ENCODE measurements around the gene TLCD1. TPM values are rescaled to one million over a fixed set of nuclear protein-coding genes. Genes with fewer than 3 reads are reported as not detected.

The TLCD1 gene, protein sequence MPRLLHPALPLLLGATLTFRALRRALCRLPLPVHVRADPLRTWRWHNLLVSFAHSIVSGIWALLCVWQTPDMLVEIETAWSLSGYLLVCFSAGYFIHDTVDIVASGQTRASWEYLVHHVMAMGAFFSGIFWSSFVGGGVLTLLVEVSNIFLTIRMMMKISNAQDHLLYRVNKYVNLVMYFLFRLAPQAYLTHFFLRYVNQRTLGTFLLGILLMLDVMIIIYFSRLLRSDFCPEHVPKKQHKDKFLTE
- 1 to 10 TPM; 1.1 to 1.4 TPM for total RNA-seq
- total RNA-seq: 0.70 to 4.7 reads per million in 2 donors

DNA sequence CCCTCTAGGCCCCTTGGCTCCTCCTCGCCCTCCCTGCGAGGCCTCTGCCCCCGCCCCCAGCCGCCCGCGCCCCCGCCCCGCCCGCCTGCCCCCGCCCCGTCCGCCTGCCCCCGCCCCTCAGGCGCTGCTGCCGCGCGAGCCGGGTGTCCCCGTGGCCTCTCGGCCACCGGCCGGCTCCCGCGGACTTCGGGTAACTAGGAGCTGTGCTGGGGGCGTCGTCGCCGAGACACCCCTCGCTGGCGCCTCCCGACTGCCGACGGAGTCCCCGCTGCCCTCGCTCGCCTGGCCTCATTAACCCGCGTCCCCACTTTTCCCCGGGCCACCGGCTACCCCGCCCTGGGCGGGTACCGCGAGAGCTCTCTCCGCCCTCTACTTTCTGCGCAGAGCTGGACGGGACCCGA lies at the start of gene TLCD1:
Gene TLCD1, minus strand, starts transcription at position 8 of the 401 bp plus-strand sequence. CDS start 136 bp downstream, outside the sequence.
- Mint-ChIP-seq H3K4me1 (peaks cover 53% of the 10 kb centered on the region), H3K36me3 (ENCODE audit: low read depth) (peaks cover 3% of the 10 kb centered on the region), H3K27me3 (no peaks in the 10 kb centered on the region), H3K4me3 (peak within 1 kb of the TSS; percentile 97), H3K27ac (peak within 1 kb of the TSS; percentile 100)
- DNase-seq: peak; percentile 39 to 68 (median 65)
- peak; percentile 31 for ATAC-seq
- H3K9me3 ChIP-seq (ENCODE audit: control insufficient read depth, low read length, poor library complexity, severe bottlenecking): peaks cover 3% of the 10 kb centered on the region

- H3K27me3 Mint-ChIP-seq: no peaks in the 10 kb centered on the region
- ATAC-seq (no peak), DNase-seq (no peak)
- H3K36me3 Mint-ChIP-seq (ENCODE audit: low read depth): peaks cover 3% of the 10 kb centered on the region
- no peaks in the 10 kb centered on the region for H3K9me3 ChIP-seq (ENCODE audit: control insufficient read depth, low read length, poor library complexity, severe bottlenecking)
- no peak overlapping the region for H3K4me3 Mint-ChIP-seq
- H3K27ac Mint-ChIP-seq: peak overlapping the region; percentile 43
- peaks cover 27% of the 10 kb centered on the region for H3K4me1 Mint-ChIP-seq
Observed at GRCh38 chr17:28774206-28774605, 48.2 kb upstream of the TLCD1 start.

GRCh38 chr17:28773736-28774135 lies 47.7 kb upstream of the TLCD1 start:
- H3K27ac Mint-ChIP-seq: peak overlapping the region; percentile 43
- no peak for ATAC-seq
- no peaks in the 10 kb centered on the region for H3K27me3 Mint-ChIP-seq
- DNase-seq: no peak
- H3K4me1 Mint-ChIP-seq: peaks cover 23% of the 10 kb centered on the region
- H3K36me3 Mint-ChIP-seq (ENCODE audit: low read depth): no peaks in the 10 kb centered on the region
- no peaks in the 10 kb centered on the region for H3K9me3 ChIP-seq (ENCODE audit: control insufficient read depth, low read length, poor library complexity, severe bottlenecking)
- no peak overlapping the region for H3K4me3 Mint-ChIP-seq

DNA sequence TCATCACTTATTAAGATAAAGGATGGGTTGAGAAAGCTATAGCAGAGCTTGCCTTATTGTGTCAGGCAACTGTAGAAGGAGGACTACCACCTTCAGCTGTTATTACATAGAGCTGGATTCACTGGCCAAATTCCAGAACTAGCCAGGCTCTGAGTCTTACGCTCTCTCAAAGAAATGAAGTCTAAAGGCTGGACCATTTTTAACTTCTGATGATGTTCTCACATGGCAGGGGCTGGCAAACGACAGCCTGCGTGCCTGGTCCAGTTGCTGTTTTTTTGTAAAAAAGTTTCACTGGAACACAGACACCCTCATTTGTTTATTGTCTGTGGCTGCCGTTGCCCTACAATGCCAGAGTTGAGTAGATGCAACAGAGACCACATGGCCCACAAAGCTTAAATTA lies 39.0 kb upstream of the TLCD1 start:
- Mint-ChIP-seq H3K36me3 (ENCODE audit: low read depth) (no peaks in the 10 kb centered on the region), H3K4me3 (no peak overlapping the region), H3K4me1 (peaks cover 12% of the 10 kb centered on the region), H3K27ac (no peak overlapping the region), H3K27me3 (no peaks in the 10 kb centered on the region)
- H3K9me3 ChIP-seq (ENCODE audit: control insufficient read depth, low read length, poor library complexity, severe bottlenecking): no peaks in the 10 kb centered on the region
- no peak for DNase-seq
- ATAC-seq: no peak

DNA sequence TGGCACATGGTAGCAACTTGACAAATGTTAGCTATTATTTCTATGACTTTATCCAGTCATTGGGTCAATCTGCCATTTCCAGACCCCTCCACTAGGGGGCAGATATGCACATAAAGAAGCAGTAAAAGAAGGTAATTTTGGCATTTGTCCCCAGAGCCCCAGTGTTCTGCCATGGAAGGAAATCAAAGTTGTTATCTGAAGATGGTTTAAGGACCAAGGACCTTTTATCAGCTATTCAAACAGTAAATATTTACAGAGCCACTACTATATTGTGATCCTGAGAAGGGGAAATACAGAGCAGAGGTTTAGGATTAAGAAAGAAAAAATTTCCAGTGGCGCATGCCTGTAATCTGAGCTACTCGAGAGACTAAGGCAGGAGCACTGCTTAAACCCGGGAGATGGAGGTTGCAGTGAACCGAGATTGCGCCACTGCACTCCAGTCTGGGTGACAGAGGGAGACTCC lies 37.8 kb upstream of the TLCD1 start:
- Mint-ChIP-seq H3K36me3 (ENCODE audit: low read depth) (peaks cover 2% of the 10 kb centered on the region), H3K4me1 (peaks cover 6% of the 10 kb centered on the region), H3K27me3 (no peaks in the 10 kb centered on the region), H3K27ac (peak overlapping the region; percentile 41), H3K4me3 (no peak overlapping the region)
- ATAC-seq: peak; percentile 85
- DNase-seq: peak; percentile 49 to 70 (median 49)
- no peaks in the 10 kb centered on the region for H3K9me3 ChIP-seq (ENCODE audit: control insufficient read depth, low read length, poor library complexity, severe bottlenecking)

GRCh38 chr17:28763137-28763799 lies 37.2 kb upstream of the TLCD1 start:
- H3K4me1 Mint-ChIP-seq: peaks cover 6% of the 10 kb centered on the region
- H3K36me3 Mint-ChIP-seq (ENCODE audit: low read depth): peaks cover 3% of the 10 kb centered on the region
- no peaks in the 10 kb centered on the region for H3K9me3 ChIP-seq (ENCODE audit: control insufficient read depth, low read length, poor library complexity, severe bottlenecking)
- H3K27me3 Mint-ChIP-seq: no peaks in the 10 kb centered on the region
- DNase-seq: no peak
- no peak overlapping the region for H3K27ac Mint-ChIP-seq
- no peak overlapping the region for H3K4me3 Mint-ChIP-seq
- peak; percentile 46 for ATAC-seq

GRCh38 chr17:28760601-28761562 lies 34.8 kb upstream of the TLCD1 start:
- Mint-ChIP-seq H3K36me3 (ENCODE audit: low read depth) (peaks cover 5% of the 10 kb centered on the region), H3K27ac (no peak overlapping the region), H3K4me3 (no peak overlapping the region), H3K27me3 (no peaks in the 10 kb centered on the region), H3K4me1 (peaks cover 11% of the 10 kb centered on the region)
- DNase-seq: no peak
- no peaks in the 10 kb centered on the region for H3K9me3 ChIP-seq (ENCODE audit: control insufficient read depth, low read length, poor library complexity, severe bottlenecking)
- no peak for ATAC-seq

- H3K4me3 Mint-ChIP-seq: no peak overlapping the region
- DNase-seq: no peak
- ATAC-seq: no peak
- H3K27me3 Mint-ChIP-seq: no peaks in the 10 kb centered on the region
- H3K9me3 ChIP-seq (ENCODE audit: control insufficient read depth, low read length, poor library complexity, severe bottlenecking): no peaks in the 10 kb centered on the region
- peaks cover 5% of the 10 kb centered on the region for H3K36me3 Mint-ChIP-seq (ENCODE audit: low read depth)
- peaks cover 11% of the 10 kb centered on the region for H3K4me1 Mint-ChIP-seq
- H3K27ac Mint-ChIP-seq: peak overlapping the region; percentile 65
Observed at GRCh38 chr17:28759256-28759865, 33.3 kb upstream of the TLCD1 start.

DNA sequence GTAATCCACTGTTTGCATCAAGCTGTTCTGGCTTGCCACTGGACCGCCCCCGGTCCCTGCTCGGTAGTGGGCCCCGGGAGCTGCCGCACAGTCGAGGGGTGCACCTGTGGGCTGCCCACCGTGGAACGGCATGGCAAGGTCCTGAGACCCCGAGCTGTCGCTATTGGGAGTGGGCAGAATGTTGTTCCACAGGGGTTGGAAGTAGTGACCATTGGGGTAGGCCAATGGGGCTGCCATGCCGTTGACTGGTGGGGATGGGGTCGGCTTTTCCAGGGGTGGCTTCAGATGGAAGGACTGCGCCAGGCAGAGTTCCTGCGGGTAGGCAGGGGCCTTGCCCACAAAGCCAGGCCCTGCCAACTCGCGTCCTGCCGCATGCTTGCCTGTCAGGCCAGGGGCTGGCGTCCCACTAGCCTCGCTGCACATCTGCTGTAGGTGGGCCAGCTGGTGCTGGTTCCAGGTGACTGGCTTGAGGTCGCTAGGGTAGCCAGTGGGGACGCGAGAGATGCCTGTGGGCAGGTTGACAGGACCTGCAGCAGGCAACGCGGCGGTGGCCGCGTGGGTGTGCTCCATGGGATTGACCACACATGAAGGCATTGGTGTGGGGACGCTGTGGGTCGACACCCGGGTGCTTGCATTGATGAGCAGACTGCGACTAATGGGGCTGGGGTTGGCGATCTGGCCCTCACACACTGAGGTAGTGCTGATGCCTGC lies 32.5 kb upstream of the TLCD1 start:
- Mint-ChIP-seq H3K36me3 (ENCODE audit: low read depth) (peaks cover 5% of the 10 kb centered on the region), H3K27me3 (no peaks in the 10 kb centered on the region), H3K27ac (no peak overlapping the region), H3K4me3 (no peak overlapping the region), H3K4me1 (peaks cover 8% of the 10 kb centered on the region)
- DNase-seq (no peak), ATAC-seq (no peak)
- no peaks in the 10 kb centered on the region for H3K9me3 ChIP-seq (ENCODE audit: control insufficient read depth, low read length, poor library complexity, severe bottlenecking)

DNA sequence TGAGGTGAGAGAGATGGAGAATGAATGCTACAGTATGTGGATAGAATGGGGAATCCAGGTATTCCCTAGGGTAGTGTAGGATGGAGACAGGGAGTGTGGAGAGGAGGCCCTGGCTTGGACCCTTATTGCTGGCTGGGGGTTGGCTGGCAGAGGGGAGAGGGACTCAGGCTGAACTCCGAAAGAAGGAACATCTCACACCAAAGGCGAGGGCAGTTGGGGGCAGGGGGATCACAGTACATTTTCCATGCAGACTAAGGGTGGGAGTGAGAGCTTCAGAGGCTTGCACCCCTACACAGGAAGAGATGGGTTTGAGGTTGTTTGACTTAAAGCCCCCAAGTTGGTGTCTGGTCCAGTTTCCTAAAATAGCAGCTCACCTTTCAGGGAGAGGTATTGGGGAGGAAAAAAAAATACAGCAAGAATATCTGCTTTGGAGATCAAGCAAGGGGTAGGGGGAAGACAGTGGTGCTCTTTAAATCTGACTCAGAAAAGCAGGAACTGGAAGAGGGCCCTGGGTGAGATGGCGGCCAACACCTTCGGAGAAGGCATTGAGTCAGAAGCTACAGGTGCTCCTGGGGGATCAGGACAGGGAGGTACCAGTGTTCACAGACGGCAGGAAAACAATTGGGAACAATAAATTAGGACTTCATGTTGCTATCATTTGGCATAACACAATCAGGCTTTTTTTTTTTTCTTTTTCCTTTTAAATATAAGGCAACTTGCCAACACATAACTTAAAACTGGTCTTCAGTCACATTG lies 30.2 kb upstream of the TLCD1 start:
- ATAC-seq: no peak

GRCh38 chr17:28755486-28755885 lies 29.5 kb upstream of the TLCD1 start:
- H3K27ac Mint-ChIP-seq: no peak overlapping the region
- H3K36me3 Mint-ChIP-seq (ENCODE audit: low read depth): peaks cover 5% of the 10 kb centered on the region
- no peaks in the 10 kb centered on the region for H3K9me3 ChIP-seq (ENCODE audit: control insufficient read depth, low read length, poor library complexity, severe bottlenecking)
- peaks cover 4% of the 10 kb centered on the region for H3K4me1 Mint-ChIP-seq
- DNase-seq (no peak), ATAC-seq (no peak)
- H3K27me3 Mint-ChIP-seq: no peaks in the 10 kb centered on the region
- no peak overlapping the region for H3K4me3 Mint-ChIP-seq

More for the DNA sequence above, 30.2 kb upstream of the TLCD1 start:
- Mint-ChIP-seq H3K4me3 (no peak overlapping the region), H3K27me3 (no peaks in the 10 kb centered on the region), H3K36me3 (ENCODE audit: low read depth) (peaks cover 5% of the 10 kb centered on the region), H3K4me1 (peaks cover 4% of the 10 kb centered on the region), H3K27ac (peak overlapping the region; percentile 49)
- DNase-seq: no peak
- no peaks in the 10 kb centered on the region for H3K9me3 ChIP-seq (ENCODE audit: control insufficient read depth, low read length, poor library complexity, severe bottlenecking)
